GM21390 (cell line): ENCODE results near the gene UBXN4.
"Not testable (repeated sequence)": the region's sequence is repeated elsewhere in the genome, so short reads cannot be mapped to it uniquely, and the experiment has no call there.

Source experiments
- ATAC-seq: cut with Tn5 transposase; IDR thresholded peaks from one replicate; pipeline ENCODE4 v1.9.1; 2021; ENCODE audit not compliant: unreplicated experiment

UBXN4 gene

DNA sequence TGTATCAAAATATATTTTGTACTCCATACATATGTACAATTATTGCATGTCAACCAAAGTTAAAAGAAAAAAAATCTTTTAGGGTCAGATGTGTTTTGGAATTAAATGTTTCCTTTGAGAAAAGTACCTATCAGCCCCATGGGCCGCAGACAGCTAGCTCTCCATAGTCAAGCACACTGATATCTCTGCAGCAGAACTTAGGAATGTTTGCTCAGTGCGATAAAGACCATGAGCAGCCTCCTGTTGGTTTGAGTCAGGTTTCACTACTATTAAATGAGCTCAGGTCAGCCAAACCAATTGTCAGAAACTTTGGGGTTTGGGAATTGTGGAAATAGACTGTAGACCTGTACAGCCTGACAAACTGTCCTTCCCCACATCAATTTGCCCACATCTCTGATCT lies 61.6 kb downstream of the UBXN4 start:
- ATAC-seq = no peak

DNA sequence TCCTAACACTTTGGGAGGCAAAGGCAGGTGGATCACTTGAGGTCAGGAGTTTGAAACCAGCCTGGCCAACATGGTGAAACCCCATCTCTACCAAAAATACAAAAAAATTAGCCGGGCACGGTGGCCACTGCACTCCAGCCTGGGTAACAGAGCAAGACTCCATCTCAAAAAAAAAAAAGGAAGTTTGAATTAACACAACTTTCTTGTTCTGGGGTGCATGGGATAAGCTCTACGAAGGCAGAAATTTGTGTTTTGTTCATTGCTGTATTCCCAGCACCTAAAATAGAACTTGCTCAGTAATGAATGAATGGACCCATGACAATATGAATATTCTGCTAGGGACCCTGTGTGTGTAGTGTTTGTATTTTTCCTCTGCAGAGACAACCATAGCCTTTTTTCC lies 66.2 kb downstream of the UBXN4 start:
- not testable (repeated sequence) for ATAC-seq

DNA sequence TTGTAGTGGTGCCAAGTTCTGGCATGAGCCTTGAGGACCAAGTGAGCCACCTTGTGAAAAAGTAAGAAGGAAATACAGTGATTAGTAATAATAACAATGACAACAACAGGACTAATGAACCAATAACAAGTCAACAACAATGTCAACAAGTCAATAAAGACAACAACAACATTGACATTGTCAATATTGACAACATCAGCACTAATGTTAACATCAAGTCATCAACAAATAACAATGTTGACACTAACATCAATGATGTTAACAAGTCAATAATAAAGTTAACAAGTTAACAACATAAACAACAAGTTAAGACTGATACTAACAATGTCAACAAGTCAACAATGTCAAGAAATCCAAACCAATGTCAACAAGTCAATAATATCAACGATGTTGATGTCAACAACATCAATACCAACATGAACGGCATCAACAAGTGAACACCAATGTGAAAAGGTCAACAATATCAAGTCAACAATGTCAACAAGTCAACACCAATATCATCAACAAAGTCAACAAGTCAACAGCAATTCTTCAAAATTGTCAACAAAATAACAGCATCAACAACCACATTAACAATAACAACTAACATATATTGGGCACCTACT lies 71.4 kb downstream of the UBXN4 start:
- no peak for ATAC-seq

DNA sequence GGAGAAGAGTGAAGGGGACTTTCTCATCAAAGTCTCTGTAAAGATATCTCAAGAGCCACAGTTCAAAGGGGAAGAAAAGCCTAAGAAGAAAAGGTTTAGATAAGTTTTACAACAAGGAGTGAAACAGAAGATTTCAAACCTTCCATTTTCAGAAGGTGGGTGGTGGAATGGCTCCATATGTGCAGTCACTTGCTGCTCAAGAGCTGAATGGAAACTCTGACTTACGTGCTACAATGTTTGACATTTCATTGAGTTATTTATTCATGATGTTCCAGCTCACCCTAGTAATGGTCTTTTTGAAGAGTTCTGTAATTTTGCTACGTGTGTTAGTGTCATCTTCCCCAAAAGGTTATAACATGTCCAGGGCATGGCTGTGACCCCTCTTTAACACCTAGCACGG lies 73.6 kb downstream of the UBXN4 start:
- ATAC-seq = no peak

DNA sequence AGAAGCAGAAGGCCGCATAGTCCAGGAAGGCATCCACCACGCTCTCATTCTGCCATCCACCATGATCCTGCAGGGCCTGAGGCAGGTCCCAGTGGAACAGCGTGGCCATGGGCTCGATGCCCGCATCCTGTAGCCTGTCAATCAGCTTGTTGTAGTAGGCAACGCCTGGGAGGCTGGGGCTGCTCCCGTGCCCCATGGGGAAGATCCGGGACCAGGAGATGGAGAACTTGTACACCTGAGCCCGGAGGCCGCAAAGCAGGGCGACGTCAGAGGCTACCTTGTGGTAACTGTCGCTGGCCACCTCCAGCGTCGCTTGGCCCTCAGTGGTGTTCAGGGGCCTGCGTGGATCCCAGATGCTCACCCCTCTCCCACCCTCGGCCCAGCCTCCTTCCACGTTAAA lies 75.8 kb downstream of the UBXN4 start:
- ATAC-seq = no peak

DNA sequence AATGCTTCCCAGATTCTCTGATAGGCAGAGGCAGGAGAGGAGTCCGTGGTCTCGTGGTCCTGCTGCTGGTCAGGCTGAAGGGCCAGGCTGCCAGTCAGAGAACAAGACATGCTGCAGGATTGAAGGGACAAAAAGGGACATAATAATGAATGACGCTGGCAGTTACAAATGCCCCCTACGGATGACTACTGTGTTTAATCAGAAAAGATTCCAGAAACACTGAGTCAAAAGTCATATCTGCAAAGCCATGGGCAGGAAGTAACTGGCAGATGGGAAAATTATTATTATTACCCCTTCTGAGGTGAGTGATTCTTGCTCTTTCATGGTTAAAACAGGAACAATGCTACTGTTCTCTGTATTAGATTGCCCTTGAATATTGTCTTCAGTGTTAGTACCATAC lies 76.3 kb downstream of the UBXN4 start:
- no peak for ATAC-seq

DNA sequence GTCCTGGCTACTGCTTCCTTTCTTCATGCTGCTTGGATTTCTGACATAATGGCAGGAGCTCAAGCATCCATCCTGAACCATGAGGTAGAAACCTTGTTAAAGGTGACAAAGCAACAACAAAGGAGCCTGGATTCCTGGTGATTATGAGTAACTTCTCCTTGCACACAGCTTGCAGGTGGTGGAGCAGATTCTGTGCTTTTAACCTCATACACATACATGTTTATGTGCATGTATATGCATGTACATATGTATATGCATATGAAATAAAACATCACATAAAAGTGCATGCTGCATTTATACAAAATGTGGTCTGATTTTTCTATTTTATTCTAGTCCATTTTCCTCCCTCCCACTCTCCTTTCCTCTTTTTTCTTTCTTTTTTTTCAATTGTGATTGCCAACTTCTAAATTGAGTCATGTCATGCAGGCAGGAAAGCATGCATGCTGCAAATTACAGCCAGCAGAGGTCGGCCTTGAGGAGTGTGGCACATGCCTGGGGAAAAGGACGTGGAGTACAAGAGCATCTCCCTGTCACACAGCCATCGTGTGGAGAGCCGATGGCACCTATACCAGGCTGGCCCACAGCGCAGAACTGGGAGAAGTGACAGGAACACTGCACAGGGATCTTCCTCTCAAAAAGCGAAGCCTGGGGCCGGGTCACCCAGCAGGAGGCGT lies 77.4 kb downstream of the UBXN4 start:
- no peak for ATAC-seq

DNA sequence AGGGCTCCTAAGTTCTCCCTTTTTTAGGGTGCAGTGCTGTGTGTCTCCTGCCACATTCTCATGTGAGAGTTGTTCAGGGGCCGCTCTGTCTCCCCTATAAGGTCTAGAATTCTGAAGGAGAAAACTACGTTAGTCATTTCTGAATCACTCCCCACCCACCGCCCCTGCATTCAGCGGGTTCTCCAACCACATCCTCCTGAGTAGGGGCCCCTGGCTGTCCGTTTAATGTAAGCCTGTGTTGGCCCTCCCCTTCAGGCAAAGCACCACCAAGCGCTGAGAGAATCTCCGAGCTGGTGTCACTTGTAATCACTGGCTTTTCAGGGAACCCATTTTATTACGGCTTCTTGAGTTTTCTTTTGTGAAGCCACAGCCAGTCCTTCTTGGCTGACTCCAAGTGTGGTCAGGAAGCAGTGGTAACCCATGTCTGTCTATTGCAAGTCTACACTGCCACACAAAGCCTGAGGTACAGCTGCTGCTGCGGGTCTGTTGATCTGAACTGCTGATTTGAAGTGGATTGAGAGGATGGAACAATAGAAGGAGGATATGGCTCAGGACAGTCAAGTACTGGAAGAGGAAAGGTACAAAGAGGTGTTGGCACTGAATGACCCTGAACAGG lies 78.5 kb downstream of the UBXN4 start:
- ATAC-seq = peak; percentile 88

DNA sequence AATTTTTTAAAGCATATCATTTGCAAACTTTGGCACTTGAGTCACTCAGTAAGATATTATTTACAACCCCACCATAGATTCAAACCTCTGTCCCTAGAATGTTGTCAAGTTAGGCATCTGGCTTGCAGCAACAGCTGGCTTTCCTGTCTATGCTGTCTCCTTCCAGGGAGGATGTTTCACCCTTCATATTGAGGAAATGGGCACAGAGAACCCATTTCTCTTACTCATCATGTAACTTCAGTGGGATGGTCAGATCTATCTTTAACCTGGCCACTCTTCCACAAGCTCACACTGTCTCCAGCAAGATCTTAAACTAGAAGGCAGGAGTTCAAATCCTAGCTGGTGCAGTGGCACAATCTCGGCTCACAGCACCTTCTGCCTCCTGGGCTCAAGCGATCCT lies 79.5 kb downstream of the UBXN4 start:
- ATAC-seq = no peak

DNA sequence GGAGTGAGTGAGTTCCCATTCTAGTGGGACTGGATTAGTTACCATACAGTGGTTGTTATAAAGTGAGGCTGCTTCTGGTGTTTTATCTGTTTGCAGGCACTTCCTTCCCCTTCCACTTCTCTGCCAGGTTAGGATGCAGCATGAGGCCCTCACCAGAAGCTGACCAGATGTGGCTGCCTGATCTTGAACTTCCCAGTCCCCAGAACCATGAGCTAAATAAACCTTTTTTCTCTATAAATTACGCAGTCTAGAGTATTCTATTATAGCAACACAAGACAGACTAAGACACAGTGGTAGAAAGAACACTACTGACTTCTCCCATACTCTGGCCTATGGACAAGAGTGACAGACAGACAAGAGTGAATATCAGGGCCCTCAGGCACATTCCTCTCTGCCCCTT lies 81.2 kb downstream of the UBXN4 start:
- ATAC-seq = no peak

DNA sequence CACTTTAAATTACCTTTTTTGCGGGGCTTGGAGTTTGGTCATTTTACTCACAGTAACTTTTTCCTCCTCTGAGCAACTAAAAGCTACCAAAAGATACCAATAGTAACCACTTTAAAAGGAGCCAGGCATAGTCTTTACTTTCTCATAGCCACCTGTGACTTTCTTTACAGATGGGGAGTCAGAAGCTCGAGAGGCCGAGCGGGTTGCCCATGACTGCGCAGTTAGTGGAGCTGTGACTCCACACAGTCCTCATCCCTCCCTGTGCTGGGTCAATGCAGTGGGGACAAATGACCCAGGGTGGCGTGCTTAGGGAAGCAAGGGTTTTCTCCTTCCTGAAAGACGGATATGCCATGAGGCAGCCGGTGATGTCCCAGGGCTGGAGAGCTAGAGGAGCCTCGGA lies 83.5 kb downstream of the UBXN4 start:
- no peak for ATAC-seq

DNA sequence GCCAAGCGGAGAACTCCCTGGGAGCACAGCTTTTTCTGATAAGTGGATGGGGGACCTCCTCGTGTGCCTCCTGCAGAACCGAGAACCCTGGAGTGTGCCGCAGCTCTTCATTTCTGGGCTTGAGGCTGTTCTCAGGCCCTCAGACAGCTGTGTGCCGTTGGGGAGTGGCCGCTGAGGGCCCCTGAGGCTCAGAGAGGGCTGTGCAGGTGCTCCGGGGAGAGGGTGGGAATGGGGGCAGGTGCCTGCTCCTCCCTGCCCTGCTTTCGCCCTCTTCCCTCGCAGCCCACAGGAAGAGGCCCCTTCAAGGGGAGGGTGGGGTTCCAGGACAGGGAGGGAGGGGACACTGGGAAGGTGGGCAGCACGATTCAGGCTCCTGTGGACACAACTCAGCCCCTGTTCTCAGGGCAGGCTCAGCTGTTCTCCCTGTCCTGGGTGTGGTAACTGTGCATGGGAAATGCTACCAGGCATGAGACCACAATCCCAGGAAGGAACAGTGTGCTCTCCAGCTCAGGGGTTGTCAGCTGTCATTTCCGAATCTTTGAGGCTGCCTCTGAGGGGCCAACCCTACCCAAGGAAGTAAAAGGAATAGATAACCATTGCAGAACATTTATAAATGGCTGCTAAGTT lies 84.0 kb downstream of the UBXN4 start:
- no peak for ATAC-seq

DNA sequence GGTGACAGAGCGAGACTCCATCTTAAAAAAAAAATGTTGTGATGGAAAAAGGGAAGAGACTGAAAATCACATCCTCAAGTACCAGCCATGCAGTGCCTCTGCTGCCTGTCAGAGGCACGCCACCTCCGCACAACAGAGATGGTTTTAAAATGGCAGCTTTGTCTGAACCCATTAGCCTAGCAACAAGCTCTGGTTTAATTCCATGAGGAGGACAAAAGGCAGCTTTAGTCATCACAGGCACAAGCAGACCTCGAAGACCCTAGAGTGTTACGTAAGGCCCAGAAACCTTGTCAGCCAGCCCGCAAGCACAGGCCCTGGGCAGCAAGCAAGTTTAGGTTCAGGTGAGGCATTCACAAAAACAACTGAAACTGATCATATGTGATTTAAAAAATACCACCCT lies 84.9 kb downstream of the UBXN4 start:
- no peak for ATAC-seq

DNA sequence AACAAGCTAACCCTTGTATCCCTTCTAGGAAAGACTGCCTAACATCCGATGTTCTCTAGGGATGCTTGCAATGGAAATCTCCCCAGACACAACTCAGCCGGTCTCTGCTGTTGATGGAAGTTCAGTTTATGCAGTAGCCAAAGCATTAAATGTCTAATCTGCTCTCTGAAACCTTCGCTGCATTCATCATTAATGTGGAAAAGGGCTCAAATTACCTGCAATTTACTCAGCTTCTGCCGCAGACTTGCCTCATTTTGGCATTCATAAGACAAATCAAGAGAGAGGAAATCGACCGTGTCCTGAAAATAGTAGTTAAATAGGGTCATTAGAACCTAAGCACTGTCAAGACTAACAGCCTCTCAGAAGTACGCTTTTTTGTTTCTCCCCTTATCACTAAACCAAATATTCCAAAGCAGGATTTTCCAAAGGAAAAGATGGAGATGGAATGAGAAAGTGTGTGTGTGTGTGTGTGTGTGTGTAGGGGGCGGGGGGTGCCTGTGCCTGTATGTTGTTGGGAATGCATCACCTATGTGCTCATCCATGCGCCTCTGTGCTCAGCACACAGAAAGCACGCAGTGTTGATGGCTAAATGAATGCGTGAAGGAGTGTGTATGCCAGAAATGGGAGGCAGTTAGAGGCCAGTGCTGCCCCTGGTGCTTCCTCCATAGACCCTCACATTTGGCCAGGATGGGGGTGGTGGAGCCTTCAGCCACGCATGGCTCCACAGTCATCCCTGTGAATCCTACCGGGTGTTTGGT lies 87.9 kb downstream of the UBXN4 start:
- ATAC-seq = no peak

DNA sequence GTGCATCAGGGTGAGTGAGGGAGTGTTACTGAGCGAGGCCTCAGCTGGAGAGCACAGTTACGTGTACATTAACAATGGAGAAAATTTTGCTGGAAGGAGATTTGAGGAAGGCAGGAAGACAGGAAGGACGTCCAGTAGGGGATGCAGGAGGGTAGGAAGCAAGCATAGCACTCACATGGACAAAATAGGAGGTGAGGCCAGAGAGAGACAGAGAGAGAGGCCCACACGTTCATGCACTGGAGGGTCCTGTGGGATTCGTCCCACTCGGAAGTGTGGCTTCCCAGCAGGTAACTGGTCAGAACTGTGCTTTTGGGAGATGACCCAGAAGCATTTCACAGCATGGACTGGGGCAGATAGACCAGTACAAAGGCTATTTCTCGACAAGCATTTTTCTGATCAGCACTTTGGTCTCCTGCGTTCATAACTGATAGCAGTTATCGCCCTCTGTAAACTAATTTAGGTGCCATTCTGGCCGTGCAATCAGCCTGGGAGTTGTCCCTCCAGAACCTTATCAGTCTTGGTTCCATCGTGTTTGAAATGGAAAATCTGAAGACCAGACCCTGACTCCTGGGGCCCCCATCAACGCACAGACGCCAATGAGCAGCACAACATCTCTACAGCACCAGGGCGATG lies 89.6 kb downstream of the UBXN4 start:
- ATAC-seq = no peak

DNA sequence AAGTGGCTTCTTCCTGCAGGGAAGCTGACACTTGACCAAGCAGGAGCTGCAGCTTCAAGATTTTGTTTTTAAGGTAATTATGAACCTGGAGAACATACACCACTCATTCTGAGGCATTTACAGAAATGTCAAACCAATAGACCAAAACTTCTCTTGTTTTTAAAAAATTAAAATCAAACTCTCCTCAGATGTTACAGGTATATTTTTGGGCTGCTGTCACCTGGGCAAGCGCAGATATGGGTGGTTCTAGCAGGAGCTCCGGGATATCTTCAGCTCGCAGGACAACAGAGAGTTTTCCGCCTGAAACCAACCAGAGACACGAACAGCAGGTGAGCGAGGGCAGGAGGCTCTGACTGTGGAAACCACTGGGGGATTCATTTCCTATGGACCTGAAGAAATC lies 91.2 kb downstream of the UBXN4 start:
- ATAC-seq = no peak
